ENCODE data around the gene ECHDC1.
"Not testable (repeated sequence)": the region's sequence is repeated elsewhere in the genome, so short reads cannot be mapped to it uniquely, and the experiment has no call there.

The ECHDC1 gene

DNA sequence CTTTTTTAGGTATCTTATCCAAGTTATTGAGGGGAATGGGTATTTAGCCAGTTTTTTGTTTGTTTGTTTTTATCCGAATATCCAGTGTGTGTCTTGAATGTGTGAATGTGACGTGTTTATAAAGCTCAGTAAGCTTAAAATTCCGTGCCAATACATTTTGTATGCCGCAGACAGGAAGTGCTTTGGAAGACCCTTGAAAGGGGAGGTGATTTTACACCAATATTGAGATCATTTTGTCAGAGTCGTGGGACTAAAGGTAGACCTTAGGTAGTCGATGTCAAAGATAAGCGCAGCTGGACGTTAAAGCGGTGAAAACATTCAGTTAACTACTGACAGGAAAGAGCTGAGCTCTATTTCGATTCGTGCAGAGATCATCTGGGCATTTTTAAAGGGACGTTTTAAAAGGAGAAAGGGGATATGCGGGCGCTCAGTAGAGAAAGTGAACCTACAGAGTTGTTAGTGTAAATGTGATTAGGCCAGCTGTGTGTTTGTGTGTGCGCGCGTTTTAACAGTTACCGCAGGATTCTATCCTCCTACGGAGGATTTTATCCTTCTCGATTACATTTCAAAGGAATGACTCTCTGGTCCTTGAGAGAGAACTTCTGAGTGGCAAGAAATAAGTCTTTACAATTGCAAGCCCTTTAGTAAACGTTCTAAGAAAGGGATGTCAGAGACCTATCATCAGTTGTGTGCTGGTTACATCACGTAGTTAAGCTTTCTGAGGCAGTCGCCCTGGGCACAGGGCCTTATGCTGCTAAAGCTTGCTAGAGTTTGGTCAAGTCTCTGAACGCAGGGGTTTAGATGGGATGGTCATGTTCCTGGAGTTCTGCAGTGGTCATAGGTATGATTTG is 625 bp upstream of the ECHDC1 start:
- DNase-seq (ENCODE audit: low read depth, low spot score): peak; percentile 17

DNA sequence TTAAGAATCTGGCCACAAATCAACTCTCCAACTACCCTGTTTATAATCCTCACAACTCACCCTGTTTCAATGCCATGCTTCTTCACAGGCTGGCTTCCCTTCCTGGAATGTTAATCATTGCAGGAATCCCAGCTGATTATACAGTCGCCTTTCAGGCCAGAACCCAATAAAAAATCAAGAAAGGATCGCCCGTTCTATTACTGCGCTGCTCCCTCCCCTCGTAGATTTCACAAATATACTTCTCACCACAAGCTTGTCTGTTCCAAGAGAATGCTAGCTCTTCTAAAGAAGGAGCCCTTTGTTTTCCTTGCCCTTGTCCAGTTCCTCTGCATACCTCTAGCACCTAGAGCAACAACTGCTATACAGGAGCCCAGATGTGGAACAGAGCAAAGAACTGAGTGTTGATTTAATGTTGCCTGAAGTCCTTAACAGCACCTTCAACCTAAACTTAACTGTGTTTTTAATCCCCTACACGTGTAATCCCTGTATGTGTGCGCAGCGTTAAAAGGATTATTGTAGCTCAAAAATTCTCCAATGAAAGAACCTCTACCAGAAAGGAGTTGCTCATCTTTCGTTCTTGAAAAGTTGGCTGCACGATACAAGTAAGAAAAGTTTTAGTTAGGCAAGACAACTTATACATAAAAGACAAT is 988 bp downstream of the ECHDC1 start:
- peak overlapping the region; percentile 99 for H3K4me3 ChIP-seq (ENCODE audit: low read length)
- no peak for DNase-seq (ENCODE audit: low read depth, low spot score)

More for the DNA sequence above, 625 bp upstream of the ECHDC1 start:
- peak overlapping the region; percentile 99 for H3K4me3 ChIP-seq (ENCODE audit: low read length)

DNA sequence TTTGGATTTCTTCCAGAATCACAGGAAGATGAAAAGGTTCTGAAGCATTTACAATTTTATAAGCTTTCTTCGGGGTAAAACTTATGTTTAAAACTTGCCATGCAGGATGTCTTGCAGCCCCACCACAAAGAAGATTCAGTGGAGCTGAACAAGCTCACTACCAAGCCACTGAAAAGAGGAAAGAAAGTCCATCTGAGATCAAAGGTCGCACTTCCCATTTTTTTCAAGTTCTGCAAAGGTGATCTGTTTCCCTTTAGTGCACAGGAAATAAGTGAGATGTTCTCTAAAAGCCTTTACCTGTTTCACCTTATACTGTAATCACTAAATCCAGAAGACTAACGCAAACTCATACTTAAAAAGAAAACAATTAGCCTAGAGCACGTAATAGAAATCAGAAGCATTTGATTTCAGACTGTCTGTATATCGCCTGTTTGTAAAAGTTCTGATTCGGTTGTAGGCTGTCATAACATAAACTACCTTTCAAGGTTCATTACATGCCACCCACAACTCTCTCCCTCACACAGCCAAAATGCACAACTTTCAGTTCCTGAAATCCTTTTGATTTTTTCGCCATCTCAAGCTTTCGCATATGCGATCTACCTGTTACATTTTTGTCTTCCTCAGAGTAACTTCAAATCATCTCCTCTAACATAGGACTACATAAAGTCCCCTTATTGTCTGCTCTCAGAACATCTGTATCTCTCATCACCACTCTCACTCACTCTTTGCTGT is 1.8 kb downstream of the ECHDC1 start:
- DNase-seq (ENCODE audit: low read depth, low spot score): no peak
- H3K4me3 ChIP-seq (ENCODE audit: low read length): peak overlapping the region; percentile 99

DNA sequence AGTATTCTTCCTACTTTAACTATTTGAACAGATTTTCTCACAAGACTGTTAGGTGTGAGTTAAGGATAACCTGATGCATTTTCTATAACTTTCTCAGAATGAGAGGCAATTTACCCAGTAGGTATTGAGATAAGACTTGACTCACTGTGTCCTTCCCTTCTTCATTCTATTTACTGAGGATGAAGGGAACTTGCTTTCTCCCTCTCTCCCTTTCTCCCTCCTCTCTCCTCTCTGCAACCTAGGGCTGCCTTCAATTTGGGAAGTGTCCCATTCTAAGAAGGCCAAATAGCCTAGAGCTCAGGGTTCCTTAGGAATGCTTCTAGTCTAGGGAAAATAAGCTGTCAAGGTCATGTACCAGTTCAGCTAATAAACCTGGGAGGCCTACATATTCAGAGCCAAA is 3.2 kb downstream of the ECHDC1 start:
- DNase-seq (ENCODE audit: low read depth, low spot score): no peak
- no peak overlapping the region for H3K4me3 ChIP-seq (ENCODE audit: low read length)

DNA sequence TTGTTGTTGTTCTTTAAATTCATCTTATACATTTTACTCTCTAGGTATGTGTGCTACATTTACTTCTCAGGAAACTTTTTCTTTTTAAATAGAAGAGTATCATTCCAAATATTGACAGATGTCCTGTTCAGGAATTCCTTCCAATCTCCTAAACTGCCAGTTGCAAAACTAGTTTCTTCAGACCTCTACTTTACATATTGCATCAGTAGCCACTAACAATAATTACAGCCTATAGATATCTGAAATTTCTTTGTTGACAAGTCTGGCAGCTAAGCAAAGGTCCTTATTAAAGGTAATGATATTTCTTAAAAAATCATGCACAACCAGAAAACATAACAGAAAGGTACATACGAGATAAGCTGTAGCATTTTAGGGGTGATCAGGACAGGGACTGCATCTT is 4.5 kb downstream of the ECHDC1 start:
- no peak for DNase-seq (ENCODE audit: low read depth, low spot score)
- H3K4me3 ChIP-seq (ENCODE audit: low read length): no peak overlapping the region

DNA sequence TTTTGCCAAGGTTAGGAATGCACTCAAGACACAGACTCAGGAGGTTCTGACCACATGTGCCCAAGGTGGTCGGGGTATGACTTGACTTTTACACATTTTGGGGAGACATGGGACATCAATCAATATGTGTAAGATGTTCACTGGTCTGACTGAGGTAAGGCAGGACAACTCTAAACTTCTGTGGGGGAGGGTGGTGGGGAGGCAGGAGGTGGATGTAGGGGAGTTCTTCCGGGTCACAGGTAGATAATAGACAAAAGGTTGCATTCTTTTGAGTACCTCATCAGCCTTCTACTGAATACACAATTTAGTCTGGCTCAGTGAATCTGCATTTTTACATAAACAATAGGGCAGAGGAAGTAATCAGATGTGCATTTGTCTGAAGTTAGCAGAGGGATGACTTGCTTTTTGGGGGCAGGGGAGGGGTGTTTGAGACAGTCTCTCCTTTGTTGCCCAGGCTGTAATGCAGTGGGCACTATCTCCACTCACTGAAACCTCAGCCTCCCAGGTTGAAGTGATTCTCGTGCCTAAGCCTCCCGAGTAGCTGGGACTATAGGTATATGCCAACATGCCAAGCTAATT is 10.9 kb downstream of the ECHDC1 start:
- DNase-seq (ENCODE audit: low read depth, low spot score): no peak
- H3K4me3 ChIP-seq (ENCODE audit: low read length): no peak overlapping the region

DNA sequence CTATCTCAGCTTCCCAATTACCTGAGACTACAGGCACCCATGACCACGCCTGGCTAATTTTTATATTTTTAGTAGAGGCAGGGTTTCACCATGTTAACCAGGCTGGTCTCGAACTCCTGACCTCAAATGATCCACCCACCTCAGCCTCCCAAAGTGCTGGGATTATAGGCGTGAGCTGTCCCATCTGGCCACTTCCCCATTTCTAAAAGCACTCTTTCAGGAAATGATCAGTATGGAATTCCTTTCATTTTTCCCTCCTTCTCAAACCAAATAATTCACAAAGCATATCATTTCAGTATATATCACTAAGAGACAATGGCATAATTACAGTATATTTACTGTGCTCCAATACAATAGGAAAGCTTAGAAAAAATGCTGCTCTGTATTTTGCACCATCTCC is 12.2 kb downstream of the ECHDC1 start:
- not testable (repeated sequence) for DNase-seq (ENCODE audit: low read depth, low spot score)

DNA sequence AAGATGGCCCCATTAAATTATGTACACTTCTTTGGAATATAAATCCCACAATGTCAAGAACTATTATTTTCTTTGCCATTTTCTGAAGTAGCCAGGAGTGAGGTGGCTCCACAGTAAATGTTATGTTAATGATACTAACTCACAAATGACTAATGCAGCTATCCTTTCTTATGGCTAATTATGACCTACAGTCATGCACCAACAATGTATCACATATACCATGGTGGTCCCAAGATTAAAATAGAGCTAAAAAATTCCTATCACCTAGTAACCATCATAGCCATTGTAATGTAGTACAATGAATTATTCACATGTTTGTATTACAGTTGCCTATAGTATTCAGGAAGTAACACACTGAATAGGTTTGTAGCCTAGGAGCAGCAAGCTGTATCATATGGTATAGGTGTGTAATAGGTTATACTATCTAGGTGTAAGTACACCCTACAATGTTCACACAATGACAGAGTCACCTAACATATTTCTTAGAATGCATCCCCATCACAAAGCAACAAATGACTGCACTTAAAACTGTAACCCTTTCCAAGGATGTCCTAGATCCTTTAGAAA is 15.3 kb downstream of the ECHDC1 start:
- H3K4me3 ChIP-seq (ENCODE audit: low read length): no peak overlapping the region
- no peak for DNase-seq (ENCODE audit: low read depth, low spot score)

More for the DNA sequence above, 12.2 kb downstream of the ECHDC1 start:
- H3K4me3 ChIP-seq (ENCODE audit: low read length): not testable (repeated sequence)

DNA sequence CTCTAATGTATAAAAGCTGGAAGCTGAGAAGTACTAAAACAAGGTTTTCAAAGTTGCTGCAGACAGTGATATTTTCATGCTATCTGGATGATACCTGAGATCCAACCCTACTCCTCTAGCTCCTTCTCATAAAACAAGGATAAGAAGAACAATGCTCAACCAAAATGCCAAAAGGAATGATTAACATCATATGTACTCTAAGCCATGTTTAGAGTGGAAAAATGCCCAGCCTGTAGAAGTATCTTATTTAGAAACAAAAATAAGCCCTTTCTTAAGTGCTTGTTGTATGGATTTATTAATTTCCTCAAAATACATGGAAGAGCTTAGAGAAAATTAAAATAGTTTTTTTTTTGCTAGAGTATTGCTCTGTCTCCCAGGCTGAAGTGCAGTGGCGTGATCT is 23.7 kb downstream of the ECHDC1 start:
- no peak for DNase-seq (ENCODE audit: low read depth, low spot score)
- H3K4me3 ChIP-seq (ENCODE audit: low read length): no peak overlapping the region

DNA sequence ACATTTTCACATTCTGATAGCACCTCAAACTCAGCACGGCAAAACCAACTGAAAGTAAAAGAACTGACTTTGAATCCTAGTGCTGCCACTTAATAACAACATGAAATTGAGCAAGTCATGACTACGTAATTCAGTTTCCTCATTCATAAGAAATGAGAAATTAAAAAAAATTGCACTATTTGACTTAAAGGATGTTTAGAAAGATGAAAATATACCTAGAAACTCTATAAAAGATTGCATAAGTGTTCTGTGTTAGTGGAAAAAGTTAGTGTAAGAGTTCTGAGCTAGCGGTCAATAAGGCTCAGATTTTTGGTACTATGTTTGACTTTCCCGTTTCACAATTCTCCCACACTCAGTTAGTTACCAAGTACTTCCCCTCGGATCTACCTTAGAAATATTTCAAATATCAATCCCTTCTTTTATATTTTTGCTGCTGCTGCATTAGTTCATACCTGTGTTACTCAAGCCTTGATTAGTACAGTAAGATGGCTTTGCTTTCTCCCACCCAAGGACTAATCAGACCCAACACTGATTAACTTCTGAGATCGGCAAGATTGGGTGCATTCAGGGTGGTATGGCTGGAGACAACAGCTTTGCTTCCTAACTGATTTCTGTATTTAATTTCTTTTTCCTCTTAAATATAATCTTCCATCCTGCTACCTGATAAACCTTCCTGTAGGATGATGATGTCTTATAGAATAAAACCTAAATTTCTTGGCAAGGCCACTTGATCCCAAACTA is 25.9 kb downstream of the ECHDC1 start:
- DNase-seq (ENCODE audit: low read depth, low spot score): no peak
- no peak overlapping the region for H3K4me3 ChIP-seq (ENCODE audit: low read length)

DNA sequence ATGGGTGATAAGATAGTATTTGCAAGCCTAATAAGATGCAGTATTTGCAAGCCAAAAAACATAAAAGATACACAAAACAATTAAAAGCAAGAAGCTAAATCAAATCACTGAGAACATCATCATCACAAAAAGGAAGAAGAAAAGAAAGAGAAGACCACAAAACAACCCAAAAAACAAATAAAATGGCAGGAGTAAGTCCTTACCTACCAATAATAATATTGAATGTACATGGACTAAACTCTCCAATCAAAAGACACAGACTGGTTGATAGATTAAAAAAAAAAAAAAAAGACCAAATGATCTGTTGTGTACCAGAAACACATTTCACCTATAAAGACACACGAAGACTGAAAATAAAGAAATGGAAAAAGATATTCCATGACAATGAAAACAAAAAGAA is 37.7 kb downstream of the ECHDC1 start:
- H3K4me3 ChIP-seq (ENCODE audit: low read length): no peak overlapping the region
- DNase-seq (ENCODE audit: low read depth, low spot score): no peak

DNA sequence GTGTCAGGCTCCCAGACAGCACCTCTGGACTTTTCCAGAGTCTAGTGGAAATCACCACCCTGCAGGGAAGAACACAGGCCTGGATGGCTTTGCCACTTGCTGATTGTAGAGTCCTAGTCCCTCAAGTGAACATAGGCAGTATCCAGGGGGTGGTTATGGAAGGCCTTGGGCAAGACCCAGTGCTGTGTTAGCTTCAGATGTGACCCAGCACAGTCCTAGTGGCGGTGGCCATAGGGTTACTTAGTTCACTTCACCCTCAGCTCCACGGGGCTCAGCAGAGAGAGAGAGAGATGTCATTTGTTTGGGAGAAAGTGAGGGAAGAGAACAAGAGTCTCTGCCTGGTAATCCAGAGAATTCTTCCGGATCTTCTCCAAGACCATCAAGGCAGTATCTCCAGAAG is 39.5 kb downstream of the ECHDC1 start:
- H3K4me3 ChIP-seq (ENCODE audit: low read length): no peak overlapping the region
- DNase-seq (ENCODE audit: low read depth, low spot score): no peak

DNA sequence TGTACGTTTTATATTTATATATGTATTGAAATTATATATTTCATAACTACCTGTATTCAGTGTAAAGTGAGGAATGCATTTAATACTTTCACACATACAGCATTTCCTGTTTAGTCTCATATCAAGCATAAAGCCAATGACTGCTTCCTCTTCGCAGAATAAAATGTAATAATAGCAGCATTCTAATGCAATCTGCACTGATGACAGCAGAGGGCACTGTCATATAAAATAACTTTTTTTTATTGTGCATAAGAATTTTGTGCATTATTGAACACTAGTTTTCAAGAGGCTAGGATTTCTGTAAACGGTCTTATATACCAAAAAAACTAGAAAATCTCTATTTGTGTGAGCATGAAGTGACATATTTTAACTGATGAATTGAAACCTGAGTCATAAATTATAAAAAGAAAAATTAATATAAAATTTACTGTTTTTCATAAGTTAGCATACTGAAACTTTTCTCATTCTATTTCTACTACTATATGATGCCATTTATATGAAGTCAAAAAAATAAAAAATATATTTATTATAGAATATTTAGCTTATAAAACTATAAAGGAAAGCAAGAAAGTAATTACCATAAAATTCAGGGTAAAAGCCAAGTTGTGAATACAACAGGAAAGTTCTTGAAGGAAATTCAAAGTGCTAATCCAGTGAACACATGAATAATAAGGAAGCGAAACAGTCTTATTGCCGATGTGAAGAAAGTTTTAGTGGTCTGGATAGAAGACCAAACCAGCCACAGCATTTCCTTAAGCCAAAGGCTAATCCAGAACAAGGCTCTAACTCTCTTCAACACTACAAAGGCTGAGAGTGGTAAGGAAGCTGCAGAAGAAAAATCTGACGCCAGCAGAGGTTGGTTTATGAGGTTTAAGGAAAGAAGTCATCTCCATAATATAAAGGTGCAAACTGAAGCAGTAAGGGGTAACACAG is 40.4 kb downstream of the ECHDC1 start:
- DNase-seq (ENCODE audit: low read depth, low spot score): peak; percentile 48
- H3K4me3 ChIP-seq (ENCODE audit: low read length): no peak overlapping the region

DNA sequence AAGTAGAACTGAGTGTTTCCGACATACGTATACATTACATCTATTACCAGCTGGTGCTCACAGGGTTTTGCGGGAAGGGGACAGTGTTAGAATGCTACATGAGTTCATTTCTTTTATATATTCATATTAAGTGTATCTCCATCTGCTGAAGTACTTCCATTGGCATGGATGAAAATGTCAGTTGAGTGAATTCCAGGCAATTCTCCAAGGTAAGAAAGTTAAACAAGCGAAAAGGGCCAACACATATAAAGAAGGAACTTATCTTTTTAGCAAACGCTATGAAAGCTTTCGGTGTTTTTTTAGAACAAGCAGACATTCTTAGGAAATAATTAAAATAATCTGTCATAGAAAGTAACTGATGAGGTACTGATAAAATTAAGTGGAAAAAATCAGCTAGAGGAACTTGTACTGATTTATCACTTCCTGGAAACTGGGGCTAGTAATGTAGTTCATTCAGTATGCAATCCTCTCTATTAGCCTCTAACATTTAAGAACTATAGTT is 42.2 kb downstream of the ECHDC1 start:
- no peak for DNase-seq (ENCODE audit: low read depth, low spot score)

DNA sequence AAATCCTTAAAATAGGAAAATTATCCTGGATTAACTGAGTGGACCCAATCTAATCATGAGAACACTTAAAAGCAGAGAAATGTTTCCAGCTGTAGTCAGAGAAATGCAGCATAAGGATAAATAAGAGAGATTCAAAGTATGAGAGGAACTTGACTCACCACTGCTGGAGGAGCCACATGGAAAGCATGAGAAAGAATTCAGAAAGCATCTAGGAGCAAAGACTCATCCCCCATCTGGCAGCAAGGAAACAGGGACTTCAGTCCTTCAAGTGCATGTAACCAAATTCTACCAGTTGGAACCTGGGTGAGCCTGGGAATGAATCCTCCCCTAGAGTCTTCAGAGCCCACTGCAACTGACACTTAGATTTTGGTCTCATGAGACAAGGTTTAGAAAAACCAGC is 43.0 kb downstream of the ECHDC1 start:
- DNase-seq (ENCODE audit: low read depth, low spot score): no peak
- no peak overlapping the region for H3K4me3 ChIP-seq (ENCODE audit: low read length)

More for the DNA sequence above, 42.2 kb downstream of the ECHDC1 start:
- H3K4me3 ChIP-seq (ENCODE audit: low read length): no peak overlapping the region

DNA sequence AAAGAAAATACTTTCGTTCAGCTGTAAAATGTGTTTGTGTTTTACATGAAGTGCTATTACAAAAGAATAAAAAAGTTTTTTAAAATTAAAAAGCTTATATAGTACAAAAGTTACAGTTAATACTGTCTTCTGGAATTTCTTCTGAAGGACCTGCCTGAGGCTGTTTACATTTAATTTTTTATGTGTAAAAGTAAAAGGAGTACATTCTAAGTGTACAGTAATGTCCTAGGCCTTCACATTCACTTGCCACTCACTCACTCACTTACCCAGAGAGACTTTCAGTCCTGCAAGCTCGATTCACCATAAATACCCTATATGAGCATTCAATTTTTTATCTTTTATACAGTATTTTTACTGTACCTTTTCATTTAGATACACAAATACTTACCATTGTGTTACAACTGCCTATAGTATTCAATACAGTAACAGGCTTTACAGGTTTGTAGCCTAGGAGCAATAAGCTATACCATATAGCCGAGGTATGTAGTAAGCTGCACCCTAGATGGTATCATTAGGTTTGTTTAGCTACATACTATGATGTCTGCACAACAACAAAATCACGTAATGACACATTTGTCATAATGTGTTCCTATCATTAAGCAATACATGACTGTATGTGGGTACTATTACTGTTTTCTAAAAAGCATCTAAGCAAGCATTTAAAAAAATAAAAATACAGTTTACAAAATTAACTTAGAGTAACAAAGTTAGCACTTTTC is 43.7 kb downstream of the ECHDC1 start:
- no peak overlapping the region for H3K4me3 ChIP-seq (ENCODE audit: low read length)
- no peak for DNase-seq (ENCODE audit: low read depth, low spot score)

DNA sequence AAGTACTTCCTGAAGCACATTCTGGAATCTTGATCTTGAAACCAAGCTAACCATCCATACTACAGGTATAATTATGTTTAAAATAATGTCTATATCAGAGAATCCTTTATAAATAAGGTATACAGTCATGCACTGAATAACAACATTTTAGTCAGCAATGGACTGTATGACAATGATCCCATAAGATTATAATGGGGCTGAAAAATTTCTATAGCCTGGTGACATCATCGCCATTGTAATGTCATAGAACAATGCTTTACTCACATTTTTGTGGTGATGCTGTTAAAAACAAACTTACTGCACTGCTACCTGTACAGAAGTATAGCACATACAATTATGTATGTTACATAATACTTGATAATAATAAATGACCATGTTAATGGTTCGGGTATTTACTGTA is 44.9 kb downstream of the ECHDC1 start:
- H3K4me3 ChIP-seq (ENCODE audit: low read length): no peak overlapping the region
- no peak for DNase-seq (ENCODE audit: low read depth, low spot score)
